ENCODE results near the gene PSEN2.

- TF ChIP-seq, protein P1, sequence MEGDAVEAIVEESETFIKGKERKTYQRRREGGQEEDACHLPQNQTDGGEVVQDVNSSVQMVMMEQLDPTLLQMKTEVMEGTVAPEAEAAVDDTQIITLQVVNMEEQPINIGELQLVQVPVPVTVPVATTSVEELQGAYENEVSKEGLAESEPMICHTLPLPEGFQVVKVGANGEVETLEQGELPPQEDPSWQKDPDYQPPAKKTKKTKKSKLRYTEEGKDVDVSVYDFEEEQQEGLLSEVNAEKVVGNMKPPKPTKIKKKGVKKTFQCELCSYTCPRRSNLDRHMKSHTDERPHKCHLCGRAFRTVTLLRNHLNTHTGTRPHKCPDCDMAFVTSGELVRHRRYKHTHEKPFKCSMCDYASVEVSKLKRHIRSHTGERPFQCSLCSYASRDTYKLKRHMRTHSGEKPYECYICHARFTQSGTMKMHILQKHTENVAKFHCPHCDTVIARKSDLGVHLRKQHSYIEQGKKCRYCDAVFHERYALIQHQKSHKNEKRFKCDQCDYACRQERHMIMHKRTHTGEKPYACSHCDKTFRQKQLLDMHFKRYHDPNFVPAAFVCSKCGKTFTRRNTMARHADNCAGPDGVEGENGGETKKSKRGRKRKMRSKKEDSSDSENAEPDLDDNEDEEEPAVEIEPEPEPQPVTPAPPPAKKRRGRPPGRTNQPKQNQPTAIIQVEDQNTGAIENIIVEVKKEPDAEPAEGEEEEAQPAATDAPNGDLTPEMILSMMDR (IDR thresholded peaks at IDR 0.05; ENCODE audit: low read depth, low read length) = no peak
- TF ChIP-seq EZH2phosphoT487 (IDR thresholded peaks at IDR 0.05; ENCODE audit: low read depth) = no peak
Measured at GRCh38 chr1:226938903-226939437, 68.6 kb downstream of the PSEN2 start.
